OCI-LY1 (cell line): Measurements from ENCODE around the gene SFT2D3.

Source experiments
- EZH2 ChIP-seq: fragments of 200-600 bp; sonication (generic), shearing (Covaris generic); IDR thresholded peaks from 2 replicates; pipeline ENCODE4 v1.8.0; 2017; ENCODE audit warnings: borderline replicate concordance, mixed run types, mild to moderate bottlenecking, antibody characterized with exemption, low read length, moderate library complexity, mixed read lengths
- TF ChIP-seq, protein P1 (sequence below): fragments of 200-600 bp; sonication (generic), shearing (Covaris generic); IDR thresholded peaks from 2 replicates; pipeline ENCODE4 v1.5.1; 2017; ENCODE audit warnings: mild to moderate bottlenecking, antibody characterized with exemption, low read length, moderate library complexity, mixed read lengths

DNA sequence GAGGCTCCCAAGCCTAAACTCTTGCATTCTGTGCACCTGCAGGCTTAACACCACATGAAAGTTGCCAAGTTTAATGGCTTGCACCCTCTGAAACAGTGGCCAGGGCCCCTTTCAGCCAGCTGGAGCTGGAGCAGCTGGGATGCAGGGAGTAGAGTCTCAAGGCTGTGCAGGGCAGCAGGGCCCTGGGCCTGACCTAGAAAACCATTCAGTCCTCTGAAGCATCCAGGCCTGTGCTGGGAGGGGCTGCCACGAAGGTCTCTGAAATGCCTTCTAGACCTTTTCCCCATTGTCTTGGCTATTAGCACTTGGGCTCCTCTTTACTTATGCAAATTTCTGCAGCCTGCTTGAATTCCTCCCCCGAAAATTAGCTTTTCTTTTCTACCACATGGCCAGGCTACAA, 10.6 kb upstream of the SFT2D3 start:
- TF ChIP-seq, protein P1, sequence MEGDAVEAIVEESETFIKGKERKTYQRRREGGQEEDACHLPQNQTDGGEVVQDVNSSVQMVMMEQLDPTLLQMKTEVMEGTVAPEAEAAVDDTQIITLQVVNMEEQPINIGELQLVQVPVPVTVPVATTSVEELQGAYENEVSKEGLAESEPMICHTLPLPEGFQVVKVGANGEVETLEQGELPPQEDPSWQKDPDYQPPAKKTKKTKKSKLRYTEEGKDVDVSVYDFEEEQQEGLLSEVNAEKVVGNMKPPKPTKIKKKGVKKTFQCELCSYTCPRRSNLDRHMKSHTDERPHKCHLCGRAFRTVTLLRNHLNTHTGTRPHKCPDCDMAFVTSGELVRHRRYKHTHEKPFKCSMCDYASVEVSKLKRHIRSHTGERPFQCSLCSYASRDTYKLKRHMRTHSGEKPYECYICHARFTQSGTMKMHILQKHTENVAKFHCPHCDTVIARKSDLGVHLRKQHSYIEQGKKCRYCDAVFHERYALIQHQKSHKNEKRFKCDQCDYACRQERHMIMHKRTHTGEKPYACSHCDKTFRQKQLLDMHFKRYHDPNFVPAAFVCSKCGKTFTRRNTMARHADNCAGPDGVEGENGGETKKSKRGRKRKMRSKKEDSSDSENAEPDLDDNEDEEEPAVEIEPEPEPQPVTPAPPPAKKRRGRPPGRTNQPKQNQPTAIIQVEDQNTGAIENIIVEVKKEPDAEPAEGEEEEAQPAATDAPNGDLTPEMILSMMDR, result no peak
- no peak for TF ChIP-seq EZH2
